Subcutaneous adipose tissue (tissue), 4 donors: ENCODE measurements around the gene ADAMTS14. TPM values are rescaled to one million over a fixed set of nuclear protein-coding genes. Genes with fewer than 3 reads are reported as not detected.

Experiments
- total RNA-seq, 4 donors: library from RNA; depleted of rRNA; stranded (reverse); fragments of >200 nt; gene quantifications; one replicate each; pipeline ENCODE4 v1.1.0, GENCODE V29; 2016
- TF ChIP-seq, protein P1 (sequence below): fragments of 450-650 bp; IDR thresholded peaks from one replicate; pipeline ENCODE4 v1.5.1; 2016; ENCODE audit warnings: low read depth, mild to moderate bottlenecking, control low read depth, antibody characterized with exemption, moderate library complexity

Gene ADAMTS14
- total RNA-seq, 4 donors from 2014 or later: not detected

- TF ChIP-seq, protein P1, sequence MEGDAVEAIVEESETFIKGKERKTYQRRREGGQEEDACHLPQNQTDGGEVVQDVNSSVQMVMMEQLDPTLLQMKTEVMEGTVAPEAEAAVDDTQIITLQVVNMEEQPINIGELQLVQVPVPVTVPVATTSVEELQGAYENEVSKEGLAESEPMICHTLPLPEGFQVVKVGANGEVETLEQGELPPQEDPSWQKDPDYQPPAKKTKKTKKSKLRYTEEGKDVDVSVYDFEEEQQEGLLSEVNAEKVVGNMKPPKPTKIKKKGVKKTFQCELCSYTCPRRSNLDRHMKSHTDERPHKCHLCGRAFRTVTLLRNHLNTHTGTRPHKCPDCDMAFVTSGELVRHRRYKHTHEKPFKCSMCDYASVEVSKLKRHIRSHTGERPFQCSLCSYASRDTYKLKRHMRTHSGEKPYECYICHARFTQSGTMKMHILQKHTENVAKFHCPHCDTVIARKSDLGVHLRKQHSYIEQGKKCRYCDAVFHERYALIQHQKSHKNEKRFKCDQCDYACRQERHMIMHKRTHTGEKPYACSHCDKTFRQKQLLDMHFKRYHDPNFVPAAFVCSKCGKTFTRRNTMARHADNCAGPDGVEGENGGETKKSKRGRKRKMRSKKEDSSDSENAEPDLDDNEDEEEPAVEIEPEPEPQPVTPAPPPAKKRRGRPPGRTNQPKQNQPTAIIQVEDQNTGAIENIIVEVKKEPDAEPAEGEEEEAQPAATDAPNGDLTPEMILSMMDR: no peak
Observed at GRCh38 chr10:70779088-70779487, 106.8 kb downstream of the ADAMTS14 start.

DNA sequence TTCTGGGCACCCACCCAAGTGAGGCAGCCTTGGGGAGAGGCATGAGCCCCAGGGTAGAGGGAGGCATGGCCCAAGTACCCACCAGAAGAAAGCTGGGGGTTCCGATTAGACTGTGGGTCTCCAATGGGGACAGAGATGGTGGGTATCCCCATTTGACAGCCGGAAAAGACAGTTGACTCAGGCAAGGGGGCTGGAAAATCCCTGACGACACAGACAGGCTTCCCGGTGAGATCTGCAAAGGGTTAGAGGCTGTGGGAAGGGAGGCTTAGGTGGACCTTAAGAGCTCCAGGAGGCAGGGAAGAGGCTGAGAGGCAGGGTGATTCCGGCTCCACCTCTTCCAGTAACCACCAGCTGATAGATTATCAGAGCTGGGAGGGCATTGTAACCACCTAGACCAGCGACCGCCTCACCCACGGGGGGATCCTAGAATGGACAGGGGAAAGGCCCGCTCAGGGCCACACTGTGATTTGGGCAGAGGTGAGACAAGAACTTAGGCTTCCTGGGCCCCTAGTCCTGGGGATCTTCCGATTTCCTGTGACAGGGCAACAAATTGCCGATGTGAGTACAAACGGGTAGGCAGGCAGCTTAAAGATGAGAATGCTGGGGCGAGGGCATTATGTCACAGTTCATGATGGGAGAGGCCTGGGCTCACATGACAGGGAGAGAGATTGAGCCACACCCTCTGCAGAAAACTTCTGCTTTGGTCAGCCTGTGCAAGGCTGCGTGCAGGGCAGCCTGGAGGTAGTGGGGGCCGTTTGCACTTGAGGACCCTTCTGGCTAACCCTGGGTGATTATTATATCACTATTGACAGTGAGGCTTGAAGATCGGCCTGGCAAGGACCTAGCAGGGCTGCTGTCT lies 107.4 kb downstream of the ADAMTS14 start:
- TF ChIP-seq, protein P1: no peak

- TF ChIP-seq, protein P1: no peak
Observed at GRCh38 chr10:70780370-70780760, 108.1 kb downstream of the ADAMTS14 start.

- TF ChIP-seq, protein P1: no peak
Observed at GRCh38 chr10:70780772-70781171, 108.5 kb downstream of the ADAMTS14 start.

DNA sequence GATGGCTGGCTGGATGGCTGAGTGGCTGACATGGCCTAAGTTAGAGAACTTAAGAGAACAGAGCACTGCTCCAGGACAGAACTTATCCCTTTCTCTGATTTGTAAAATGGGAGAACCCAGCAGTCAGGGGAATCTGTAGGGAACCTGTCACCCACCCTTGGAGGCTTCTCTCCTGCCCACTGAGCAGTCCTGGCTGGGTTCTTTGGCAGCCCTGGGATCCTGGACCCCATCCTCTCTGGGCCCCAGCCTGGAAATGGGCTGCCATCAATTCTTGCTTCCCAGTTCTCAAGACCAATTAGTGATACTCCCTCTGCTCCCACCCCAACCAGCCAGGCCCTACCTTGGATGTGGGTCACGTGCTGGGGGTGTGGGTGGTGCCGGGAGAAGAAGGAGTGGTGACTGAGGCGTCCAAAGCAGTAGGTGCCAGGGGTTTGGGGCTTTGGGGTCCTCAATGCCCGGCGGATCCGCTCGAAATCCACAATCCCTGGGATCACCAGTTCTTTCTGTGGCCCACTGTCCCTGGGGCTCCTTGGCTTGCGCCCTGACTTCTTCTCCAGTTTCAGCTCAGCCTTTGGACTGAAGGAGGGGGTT lies 109.2 kb downstream of the ADAMTS14 start:
- TF ChIP-seq, protein P1: no peak

DNA sequence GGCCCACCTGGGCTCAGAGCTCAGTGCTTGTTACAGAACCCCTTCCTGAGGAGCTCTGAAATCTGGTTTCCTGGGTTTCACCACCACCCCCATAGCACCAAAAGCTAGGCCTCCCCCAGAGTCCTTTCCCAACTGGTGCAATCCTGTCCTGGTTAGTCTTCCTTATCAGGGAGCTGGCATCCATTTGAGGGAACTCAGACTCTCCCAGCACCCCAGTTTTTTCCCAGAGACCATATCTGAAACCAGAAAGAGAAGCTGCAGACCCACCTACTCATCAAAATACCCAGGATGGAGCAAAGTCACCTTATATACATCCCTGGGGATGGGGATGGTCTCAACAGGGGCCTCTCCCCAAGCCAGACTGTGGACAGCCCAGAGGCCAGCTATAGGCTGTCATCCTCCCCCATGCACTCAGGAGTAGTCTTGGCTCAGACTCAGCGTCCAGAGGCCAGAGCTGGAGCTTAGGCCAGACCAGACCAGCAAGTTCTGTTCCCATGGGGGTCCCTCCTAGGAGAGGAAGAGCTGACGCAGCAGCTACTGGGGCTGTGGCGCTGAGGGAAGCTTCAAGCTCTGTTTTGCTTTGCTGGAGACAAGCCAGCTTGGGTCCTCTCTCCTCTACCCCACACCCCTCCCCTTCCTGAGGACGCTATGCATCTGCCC lies 109.9 kb downstream of the ADAMTS14 start:
- TF ChIP-seq, protein P1: no peak
